HG02852 (cell line): ENCODE results near the gene DCST1.

Source experiments
- ATAC-seq: cut with Tn5 transposase; IDR thresholded peaks from one replicate; pipeline ENCODE4 v1.9.1; 2021; ENCODE audit warnings: mild to moderate bottlenecking, moderate library complexity; ENCODE audit not compliant: unreplicated experiment

Gene DCST1

GRCh38 chr1:155012776-155013602 lies 20.6 kb upstream of the DCST1 start:
- no peak for ATAC-seq

DNA sequence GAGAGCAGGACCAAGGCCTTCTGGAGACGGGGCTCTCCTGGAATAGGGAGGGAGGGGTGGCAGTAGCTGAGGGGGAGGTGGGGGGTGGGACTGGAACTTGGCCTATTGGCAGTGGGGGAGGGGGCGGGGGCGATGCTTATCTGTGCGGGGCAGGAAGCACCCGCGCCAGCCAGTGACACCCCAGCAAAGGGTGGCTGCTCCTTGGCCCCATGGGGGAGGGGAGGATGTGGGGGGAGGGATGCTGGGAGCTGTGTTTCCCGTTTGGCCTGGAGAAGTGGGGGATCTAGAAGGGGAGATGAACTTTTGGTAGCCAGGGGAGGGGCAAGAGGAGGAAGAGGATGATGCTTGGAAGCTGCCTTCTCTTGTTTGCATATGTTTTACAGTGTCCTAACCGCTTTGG lies 20.0 kb upstream of the DCST1 start:
- ATAC-seq, result no peak

DNA sequence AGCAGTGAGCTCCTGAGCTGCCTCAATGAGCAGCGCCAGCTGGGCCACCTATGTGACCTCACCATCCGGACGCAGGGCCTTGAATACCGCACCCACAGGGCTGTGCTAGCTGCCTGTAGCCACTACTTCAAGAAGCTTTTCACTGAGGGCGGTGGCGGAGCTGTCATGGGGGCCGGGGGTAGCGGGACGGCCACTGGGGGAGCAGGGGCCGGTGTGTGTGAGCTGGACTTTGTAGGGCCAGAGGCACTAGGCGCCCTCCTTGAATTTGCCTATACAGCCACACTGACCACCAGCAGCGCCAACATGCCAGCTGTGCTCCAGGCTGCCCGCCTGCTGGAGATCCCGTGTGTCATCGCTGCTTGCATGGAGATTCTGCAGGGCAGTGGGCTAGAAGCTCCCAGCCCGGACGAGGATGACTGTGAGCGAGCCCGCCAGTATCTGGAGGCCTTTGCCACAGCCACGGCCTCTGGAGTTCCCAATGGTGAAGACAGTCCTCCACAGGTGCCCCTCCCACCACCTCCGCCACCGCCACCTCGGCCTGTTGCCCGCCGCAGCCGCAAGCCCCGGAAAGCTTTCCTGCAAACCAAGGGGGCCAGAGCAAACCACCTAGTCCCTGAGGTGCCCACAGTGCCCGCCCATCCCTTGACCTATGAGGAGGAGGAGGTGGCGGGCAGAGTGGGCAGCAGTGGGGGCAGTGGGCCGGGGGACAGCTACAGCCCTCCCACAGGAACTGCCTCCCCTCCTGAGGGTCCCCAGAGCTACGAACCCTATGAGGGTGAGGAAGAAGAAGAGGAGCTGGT lies 18.7 kb upstream of the DCST1 start:
- ATAC-seq, result no peak

- ATAC-seq, result no peak
These were observed 17.9 kb upstream of the DCST1 start for GRCh38 chr1:155015527-155016230.

DNA sequence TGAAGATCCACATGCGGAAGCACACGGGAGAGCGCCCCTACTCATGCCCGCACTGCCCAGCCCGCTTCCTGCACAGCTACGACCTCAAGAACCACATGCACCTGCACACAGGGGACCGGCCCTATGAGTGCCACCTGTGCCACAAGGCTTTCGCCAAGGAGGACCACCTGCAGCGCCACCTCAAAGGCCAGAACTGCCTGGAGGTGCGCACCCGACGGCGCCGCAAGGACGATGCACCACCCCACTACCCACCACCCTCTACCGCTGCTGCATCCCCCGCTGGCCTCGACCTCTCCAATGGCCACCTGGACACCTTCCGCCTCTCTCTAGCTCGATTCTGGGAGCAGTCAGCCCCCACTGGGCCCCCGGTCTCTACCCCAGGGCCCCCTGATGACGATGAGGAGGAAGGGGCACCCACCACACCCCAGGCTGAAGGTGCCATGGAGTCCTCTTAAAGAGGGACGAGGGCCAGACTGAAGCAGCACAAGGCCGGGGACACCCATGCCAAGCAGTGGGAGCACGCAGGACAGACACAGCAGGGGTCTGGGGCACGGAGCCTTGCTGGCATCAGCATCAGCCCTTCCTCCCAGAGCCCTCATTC lies 17.3 kb upstream of the DCST1 start:
- ATAC-seq, result no peak

- peak; percentile 70 for ATAC-seq
These were observed 16.3 kb upstream of the DCST1 start for GRCh38 chr1:155017041-155017945.

GRCh38 chr1:155017946-155018316 lies 15.7 kb upstream of the DCST1 start:
- ATAC-seq, result peak; percentile 20

DNA sequence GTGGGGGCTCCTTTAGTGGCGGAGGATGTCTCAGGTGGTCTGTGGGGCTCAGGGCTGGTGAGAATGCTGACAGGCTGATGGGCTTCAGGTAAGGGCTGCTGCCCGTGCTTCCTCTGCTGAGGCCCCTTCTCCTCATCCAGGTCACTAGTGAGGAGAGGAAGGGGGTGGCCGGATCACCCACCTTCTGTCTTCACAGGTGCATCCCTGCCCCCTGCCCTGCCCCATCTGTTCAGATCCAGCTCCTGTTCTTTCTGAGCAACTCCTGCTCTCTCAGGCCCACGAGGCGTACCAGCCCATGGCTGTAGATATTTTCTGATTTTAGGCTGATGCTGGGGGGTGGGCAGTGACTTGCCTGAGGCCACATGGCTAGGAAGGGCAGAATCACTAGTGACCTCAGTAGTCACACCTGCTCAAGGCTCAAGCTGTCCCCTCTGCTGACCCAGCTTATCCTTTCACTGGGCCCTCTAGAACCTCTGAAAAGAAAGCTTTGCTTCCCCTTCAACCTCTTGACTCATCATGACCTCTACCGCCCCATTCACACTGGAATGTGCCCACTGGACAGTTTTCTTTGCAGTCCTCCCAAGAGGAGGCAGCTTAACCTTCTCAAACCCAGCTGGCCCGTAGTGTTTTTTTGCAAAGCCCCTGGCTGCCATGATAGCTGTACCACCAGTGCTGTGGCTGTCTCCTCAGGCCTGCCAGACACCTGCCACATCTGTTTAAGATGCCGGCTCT lies 14.8 kb upstream of the DCST1 start:
- ATAC-seq, result no peak

DNA sequence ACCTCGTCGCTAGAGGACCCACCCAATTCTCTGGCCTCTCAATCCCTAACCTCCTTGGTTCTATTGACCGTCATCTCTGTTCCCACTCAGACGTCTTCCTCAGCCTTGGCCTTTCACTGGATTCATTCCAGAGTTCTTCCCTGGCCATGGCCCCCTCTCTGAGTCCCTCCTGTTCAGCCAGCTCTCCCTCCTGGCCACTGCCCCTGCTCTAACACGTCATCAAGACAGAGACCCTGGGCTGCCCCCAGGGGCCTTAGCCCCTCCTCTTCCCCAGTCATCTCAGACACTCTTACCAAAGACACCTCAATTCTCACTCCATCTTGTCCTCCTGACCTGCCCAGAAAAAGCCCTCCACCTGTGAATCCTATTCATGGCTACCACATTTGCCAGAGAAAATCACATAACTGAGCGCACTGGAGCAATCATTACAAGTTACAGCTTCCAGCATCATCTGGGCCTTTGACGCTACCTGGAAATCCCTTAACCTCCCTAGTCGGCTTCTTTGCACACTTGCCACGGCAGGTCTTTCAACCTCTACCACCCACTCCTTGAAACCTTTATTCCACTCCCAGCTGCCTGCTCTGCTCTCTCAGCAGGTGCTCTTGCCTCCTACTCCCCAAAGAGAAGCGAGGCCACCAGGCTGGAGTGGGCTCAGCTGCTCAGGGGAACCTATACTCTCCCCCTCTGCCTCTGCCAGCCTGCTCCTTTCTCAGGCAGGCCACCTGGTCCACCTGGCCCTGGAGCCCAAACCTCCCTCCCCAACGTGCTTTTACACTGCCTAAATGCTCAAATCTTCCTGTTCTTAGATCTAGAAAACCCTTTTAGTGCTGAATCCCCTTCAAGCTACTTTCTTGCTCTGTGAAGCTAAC lies 14.0 kb upstream of the DCST1 start:
- ATAC-seq, result no peak

DNA sequence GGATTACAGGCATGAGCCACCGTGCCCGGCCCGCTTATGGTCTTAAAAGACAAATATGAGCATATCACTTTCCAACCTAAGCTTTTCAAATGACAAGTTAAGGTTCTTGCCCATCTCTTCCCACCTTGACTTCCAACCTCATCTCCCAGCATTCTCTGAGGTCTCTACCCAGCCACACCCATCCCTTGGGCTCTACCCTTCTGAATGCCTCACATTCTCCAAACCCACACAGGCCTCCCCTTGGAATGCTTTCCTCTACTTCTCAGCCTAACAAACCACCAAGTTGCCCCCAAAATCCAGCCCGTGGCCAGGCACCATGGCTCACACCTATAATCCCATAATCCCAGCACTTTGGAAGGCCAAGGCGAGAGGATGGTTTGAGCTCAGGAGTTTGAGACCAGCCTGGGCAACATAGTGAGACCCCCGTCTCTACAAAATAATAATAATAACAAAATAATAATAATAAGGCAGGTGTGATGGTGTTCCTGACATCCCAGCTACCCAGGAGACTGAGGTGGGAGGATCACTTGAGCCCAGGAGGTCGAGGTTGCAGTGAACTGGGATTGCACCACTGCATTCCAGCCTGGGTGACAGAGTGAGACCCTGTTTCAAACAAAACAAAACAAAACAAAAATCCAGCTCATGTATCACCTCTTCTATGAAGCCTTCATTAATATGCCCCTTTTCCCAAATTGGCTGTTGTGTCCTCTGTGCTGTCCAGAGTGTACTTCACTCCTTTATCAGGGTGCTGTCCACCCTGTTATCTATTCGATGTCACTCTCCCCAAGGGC lies 11.3 kb upstream of the DCST1 start:
- no peak for ATAC-seq

DNA sequence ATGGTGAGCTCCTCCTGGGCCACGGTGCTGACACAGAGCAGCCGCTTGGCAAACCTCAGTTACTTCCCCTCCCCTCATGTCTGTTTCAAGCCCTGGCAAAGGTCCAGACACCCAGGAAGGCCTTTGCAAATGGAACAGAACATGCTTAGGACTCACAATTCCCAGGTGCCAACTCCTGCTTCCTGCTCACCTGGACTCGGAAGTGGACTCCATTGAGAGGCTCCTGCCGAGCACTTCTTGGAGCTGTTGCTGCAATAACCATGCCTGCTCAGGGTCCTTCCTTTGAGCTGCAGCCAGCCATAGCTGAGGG lies 10.7 kb upstream of the DCST1 start:
- no peak for ATAC-seq

- no peak for ATAC-seq
These were observed 10.0 kb upstream of the DCST1 start for GRCh38 chr1:155023627-155024026.

- ATAC-seq, result no peak
These were observed 9.3 kb upstream of the DCST1 start for GRCh38 chr1:155024315-155024714.

- ATAC-seq, result no peak
These were observed 7.5 kb upstream of the DCST1 start for GRCh38 chr1:155026154-155026553.

- no peak for ATAC-seq
These were observed 7.0 kb upstream of the DCST1 start for GRCh38 chr1:155026588-155026987.

- ATAC-seq, result no peak
These were observed 3.9 kb upstream of the DCST1 start for GRCh38 chr1:155029513-155030242.

- ATAC-seq, result no peak
These were observed 3.3 kb upstream of the DCST1 start for GRCh38 chr1:155030243-155030795.
